ENCODE measurements around the gene IL1B. TPM values are rescaled to one million over a fixed set of nuclear protein-coding genes. Genes with fewer than 3 reads are reported as not detected.
A peak's percentile ranks its signal among the peaks of the same experiment; 100 is the strongest.

Gene IL1B
- total and polyA plus RNA-seq, 2 experiments from 2014 or later: 1.1 to 2.4 TPM

DNA sequence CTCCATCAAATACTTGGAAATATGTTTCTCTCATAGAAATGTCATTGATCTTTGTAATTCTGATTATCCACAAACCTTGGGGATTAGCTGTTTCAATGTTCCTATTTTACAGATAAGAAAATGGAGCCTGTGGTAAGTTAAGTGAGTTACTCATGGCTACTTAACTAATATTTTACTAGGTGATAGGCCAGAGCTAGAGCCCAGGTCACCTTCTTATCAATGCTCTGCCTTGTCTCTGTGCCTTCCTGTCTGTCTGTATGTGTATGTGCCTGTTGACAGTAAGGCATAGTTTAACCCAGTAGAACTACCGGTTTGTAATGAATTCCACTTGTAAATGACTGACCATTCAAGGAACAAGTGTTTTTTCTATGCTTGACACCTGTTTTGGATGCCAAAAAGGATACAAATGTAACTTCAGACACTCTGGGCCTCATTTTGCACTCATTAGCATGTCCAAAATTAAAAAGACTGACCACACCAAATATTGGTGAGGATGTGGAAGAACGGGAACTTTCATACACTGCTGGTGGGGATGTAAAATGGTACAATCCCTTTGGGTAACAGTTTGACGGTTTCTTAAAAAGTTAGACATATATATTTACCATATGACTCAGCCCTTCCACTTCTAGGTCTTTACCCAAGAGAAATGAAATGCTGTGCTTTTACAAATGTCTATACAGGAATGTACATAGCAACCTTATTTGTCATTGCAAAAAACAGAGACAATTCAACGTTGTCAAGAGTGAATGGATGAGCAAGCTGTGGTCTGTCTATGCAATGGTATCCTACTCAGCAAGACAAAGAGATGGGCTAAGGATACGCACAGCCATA lies 32.7 kb downstream of the IL1B start:
- no peaks in the 10 kb centered on the region for H3K79me2 ChIP-seq
- H3K27me3 ChIP-seq: no peaks in the 10 kb centered on the region
- WGBS (ENCODE audit: low lambda C conversion rate, missing lambda C conversion rate): 51% methylated on average over 5 of the region's 5 CpGs
- no peak overlapping the region for H2AFZ ChIP-seq
- H4K20me1 ChIP-seq (ENCODE audit: insufficient read depth, poor library complexity, severe bottlenecking): no peaks in the 10 kb centered on the region
- no peaks in the 10 kb centered on the region for H3K36me3 ChIP-seq (replicated peaks; ENCODE audit: insufficient read depth, low read depth)
- peak overlapping the region; percentile 74 for H3K27ac ChIP-seq
- no peak overlapping the region for H3K4me3 ChIP-seq
- H3K4me1 ChIP-seq (ENCODE audit: insufficient read depth): peaks cover 8% of the 10 kb centered on the region
- H3K9me3 ChIP-seq (ENCODE audit: low read depth): no peaks in the 10 kb centered on the region
- H3K4me2 ChIP-seq: no peak overlapping the region
- peak; percentile 40 for DNase-seq (ENCODE audit: low spot score)
- TF ChIP-seq EZH2phosphoT487 (IDR thresholded peaks at IDR 0.05; ENCODE audit: low read depth, severe bottlenecking, unreplicated experiment) (no peak), EZH2 (IDR thresholded peaks at IDR 0.05; ENCODE audit: borderline replicate concordance) (no peak)
- TF ChIP-seq, protein P1, sequence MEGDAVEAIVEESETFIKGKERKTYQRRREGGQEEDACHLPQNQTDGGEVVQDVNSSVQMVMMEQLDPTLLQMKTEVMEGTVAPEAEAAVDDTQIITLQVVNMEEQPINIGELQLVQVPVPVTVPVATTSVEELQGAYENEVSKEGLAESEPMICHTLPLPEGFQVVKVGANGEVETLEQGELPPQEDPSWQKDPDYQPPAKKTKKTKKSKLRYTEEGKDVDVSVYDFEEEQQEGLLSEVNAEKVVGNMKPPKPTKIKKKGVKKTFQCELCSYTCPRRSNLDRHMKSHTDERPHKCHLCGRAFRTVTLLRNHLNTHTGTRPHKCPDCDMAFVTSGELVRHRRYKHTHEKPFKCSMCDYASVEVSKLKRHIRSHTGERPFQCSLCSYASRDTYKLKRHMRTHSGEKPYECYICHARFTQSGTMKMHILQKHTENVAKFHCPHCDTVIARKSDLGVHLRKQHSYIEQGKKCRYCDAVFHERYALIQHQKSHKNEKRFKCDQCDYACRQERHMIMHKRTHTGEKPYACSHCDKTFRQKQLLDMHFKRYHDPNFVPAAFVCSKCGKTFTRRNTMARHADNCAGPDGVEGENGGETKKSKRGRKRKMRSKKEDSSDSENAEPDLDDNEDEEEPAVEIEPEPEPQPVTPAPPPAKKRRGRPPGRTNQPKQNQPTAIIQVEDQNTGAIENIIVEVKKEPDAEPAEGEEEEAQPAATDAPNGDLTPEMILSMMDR (IDR thresholded peaks at IDR 0.05; ENCODE audit: poor library complexity): no peak
- no peaks in the 10 kb centered on the region for H3K9me2 ChIP-seq (replicated peaks; ENCODE audit: insufficient read depth)

- TF ChIP-seq EZH2 (IDR thresholded peaks at IDR 0.05; ENCODE audit: borderline replicate concordance): no peak
- no peak for TF ChIP-seq EZH2phosphoT487 (IDR thresholded peaks at IDR 0.05; ENCODE audit: low read depth, severe bottlenecking, unreplicated experiment)
- TF ChIP-seq, protein P1 (IDR thresholded peaks at IDR 0.05; ENCODE audit: poor library complexity): no peak
- H4K20me1 ChIP-seq (ENCODE audit: insufficient read depth, poor library complexity, severe bottlenecking): no peaks in the 10 kb centered on the region
Measured at GRCh38 chr2:112800881-112801583, 35.5 kb downstream of the IL1B start.

DNA sequence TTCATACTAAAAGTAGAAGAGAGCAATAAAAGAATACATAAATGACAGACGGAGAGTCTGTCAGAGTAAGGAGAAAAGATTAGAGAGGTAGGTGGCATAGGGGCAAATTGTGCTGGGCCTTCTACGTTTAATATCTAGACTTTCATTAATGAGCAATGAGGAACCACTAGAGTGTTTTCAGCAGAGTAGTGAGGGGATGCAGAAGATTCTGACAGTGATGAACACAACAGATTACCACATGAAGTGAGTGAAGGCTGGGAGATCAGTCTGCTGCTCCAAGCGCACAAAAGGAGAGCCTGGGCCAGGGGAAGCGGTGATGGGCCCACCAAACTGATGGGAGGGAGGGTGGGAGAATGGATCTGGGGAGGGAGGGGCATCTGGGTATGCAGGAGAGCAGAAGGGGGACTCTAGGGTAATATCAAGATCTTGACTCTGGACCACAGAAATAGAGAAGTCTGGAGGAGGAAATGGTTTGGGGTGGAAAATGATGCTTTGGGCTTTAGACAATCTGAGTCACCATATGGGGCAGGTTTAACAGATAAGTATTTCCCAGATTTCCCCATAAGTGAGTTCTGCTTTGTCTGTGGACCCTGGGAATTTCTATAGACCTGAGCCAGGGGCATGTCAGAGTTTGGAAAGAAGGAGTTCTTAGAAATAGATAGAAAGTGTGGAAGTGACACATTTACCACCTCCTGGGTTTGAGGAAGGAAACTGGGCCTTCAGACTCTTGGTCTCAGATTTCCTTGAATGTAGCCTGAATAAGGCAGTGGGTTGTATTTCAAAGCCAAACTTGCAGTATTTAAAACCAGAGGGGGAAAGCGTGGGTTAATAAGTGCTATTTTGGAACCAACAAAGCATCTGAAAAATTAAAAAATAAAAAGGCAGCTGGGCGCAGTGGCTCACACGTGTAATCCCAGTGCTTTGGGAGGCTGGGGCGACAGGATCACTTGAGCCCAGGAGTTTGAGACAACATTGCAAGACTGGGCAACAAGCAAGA lies 37.3 kb downstream of the IL1B start:
- Histone ChIP-seq H3K27me3 (no peaks in the 10 kb centered on the region), H2AFZ (no peak overlapping the region), H3K4me1 (ENCODE audit: insufficient read depth) (peaks cover 8% of the 10 kb centered on the region), H4K20me1 (ENCODE audit: insufficient read depth, poor library complexity, severe bottlenecking) (no peaks in the 10 kb centered on the region), H3K79me2 (no peaks in the 10 kb centered on the region), H3K27ac (no peak overlapping the region), H3K9me2 (replicated peaks; ENCODE audit: insufficient read depth) (no peaks in the 10 kb centered on the region), H3K9me3 (ENCODE audit: low read depth) (no peaks in the 10 kb centered on the region), H3K4me3 (no peak overlapping the region), H3K4me2 (no peak overlapping the region), H3K36me3 (replicated peaks; ENCODE audit: insufficient read depth, low read depth) (no peaks in the 10 kb centered on the region)
- WGBS (ENCODE audit: low lambda C conversion rate, missing lambda C conversion rate): 85% methylated on average over 8 of the region's 8 CpGs
- no peak for DNase-seq (ENCODE audit: low spot score)
- TF ChIP-seq EZH2 (IDR thresholded peaks at IDR 0.05; ENCODE audit: borderline replicate concordance) (no peak), EZH2phosphoT487 (IDR thresholded peaks at IDR 0.05; ENCODE audit: low read depth, severe bottlenecking, unreplicated experiment) (no peak)
- TF ChIP-seq, protein P1 (IDR thresholded peaks at IDR 0.05; ENCODE audit: poor library complexity): no peak

More at GRCh38 chr2:112800881-112801583, 35.5 kb downstream of the IL1B start:
- H3K79me2 ChIP-seq: no peaks in the 10 kb centered on the region
- H3K27ac ChIP-seq: no peak overlapping the region
- no peak overlapping the region for H2AFZ ChIP-seq
- no peak overlapping the region for H3K4me2 ChIP-seq
- WGBS (ENCODE audit: low lambda C conversion rate, missing lambda C conversion rate): 85% methylated on average over 4 of the region's 4 CpGs
- H3K4me1 ChIP-seq (ENCODE audit: insufficient read depth): peaks cover 8% of the 10 kb centered on the region
- DNase-seq (ENCODE audit: low spot score): no peak
- H3K9me3 ChIP-seq (ENCODE audit: low read depth): no peaks in the 10 kb centered on the region
- no peaks in the 10 kb centered on the region for H3K36me3 ChIP-seq (replicated peaks; ENCODE audit: insufficient read depth, low read depth)
- no peaks in the 10 kb centered on the region for H3K27me3 ChIP-seq
- H3K4me3 ChIP-seq: no peak overlapping the region
- H3K9me2 ChIP-seq (replicated peaks; ENCODE audit: insufficient read depth): no peaks in the 10 kb centered on the region
